T-helper 2 cell treated with Interferon-gamma antibody and Interleukin-4, amounts not matched to agents 100 ng/mL and 5 ng/mL, for 36 hours (primary cell): Measurements from ENCODE around the gene PLXND1. TPM values are rescaled to one million over a fixed set of nuclear protein-coding genes. Genes with fewer than 3 reads are reported as not detected.
"Not testable (repeated sequence)": the region's sequence is repeated elsewhere in the genome, so short reads cannot be mapped to it uniquely, and the experiment has no call there.

Source experiments
- intact Hi-C: fragments of 100-400 bp; cut with micrococcal nuclease; formaldehyde crosslinking; loops from one replicate; pipeline ENCODE4 v1.15.1; 2023
- total RNA-seq: library from RNA; stranded (reverse); gene quantifications from 2 replicates; pipeline ENCODE4 v1.2.3, GENCODE V29; 2022

The PLXND1 gene
- total RNA-seq, 1 donor from 2014 or later: 1.6 TPM

DNA sequence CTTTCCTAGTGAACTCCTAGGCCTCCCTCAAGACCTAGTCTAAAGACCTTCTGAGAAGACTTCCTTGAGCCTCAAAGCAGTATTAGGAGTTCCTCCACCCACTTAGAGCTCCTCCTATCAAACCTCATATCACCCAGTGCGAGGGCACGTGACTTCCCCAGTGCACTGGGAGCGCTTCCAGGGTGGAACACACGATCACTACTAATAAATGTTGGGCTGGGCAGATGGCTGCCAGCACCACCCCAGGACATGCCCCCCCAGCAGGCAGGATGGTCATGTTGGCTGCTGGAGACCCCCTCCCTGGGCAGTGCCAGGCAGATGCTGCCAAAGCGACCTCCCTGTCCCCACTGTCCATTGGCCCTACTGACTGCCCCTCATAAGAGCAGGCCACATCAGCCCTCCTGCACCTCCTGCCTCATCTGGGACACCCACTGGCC is 8.5 kb upstream of the PLXND1 start:
- intact Hi-C loops: no loop called here

DNA sequence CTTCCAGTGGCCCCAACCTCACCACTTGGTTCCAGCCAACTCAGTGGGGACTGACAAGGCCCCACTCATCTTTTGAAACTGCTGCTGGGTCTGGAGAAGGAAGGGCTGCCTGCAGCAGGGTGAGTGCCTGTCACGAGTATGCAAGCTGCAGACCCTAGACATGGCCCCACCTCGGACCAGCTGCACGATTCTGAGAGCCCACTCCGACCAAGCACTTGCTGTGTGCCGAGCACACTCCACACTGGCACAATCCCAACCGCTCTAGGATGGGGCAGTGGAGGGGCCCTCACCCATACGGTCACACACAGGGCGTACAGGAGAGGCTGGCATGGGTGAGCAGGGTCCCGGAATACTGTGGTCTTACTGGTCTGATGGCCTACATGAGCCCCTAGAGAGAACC is 8.0 kb upstream of the PLXND1 start:
- intact Hi-C loops: no loop called here

- intact Hi-C loops: no loop called here
Measured at GRCh38 chr3:129613367-129613740, 6.9 kb upstream of the PLXND1 start.

DNA sequence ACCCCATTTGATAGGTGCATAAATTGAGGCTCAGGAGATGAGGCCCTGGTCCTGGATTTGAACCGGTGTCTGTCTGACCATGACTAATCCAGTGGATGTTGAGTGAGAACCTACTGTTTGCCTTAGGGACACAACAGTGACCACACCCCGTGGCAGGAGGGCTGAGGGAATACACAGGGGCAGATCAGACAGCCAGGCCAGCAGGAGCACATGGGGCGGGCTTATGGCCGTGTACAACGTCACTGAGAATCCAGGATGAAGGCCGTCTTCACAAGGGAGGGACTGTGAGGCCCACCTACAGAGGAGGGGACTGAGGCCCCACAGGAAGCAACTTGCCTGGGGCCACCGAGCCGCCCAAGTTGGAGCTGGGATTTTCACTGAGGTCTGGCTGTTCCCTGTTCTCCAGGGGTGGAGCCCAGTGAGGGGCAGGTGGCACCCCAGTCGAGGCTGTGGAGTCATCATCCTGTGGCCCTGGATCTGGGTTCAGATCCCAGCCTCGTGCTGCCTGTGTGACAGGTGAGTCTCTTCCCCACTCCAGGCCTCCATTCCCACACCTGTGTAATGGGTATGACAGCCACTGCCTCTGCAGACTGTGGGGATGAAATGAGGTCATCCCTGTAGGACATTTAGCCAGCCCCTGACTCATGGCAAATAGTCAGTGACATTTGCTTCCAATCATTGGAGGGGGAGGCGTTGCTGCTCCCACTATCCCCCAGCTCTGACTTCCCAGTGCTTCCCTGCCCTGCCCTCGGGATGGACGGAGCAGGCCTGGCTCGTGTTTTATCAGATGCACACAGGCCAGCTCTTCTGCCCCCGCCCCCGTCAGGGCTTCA is 6.3 kb upstream of the PLXND1 start:
- intact Hi-C loops: no loop called here

DNA sequence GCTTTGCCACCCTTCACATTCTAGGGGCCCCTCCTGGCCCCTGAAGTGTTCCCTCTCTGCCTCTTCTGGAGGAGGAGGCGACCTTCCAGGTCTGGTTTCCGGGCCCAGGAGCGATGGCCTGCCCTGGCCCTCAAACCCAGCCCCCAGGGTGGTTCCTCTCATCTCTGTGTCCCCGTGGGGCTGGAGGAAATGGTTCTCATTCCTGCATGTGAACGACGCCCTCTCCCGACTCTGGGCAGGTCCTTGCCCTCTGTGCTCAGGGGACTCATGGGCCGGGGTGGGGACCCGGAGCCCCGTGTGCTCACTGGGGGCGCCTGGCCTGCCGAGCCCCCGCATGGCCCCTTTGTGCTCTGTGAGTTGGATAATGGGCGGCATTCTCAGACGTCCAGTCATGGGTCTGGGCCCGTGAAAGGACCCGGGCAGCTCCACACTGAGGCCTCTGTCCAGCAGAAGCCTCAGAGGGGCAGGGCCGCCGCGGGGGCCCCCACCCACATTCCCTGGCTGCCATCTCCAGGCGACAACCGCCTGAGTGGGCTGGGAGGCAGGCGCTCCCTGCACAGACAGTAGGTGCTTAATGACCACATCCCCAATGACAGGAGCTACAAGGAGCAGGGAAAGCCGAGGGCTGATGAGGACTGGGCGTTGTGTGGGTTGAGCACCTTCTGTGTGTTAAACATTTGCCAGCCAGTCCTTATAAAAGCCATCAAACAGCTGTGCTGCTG is 5.5 kb upstream of the PLXND1 start:
- intact Hi-C loops: no loop called here

- intact Hi-C loops: no loop called here
Measured at GRCh38 chr3:129611446-129611800, 4.9 kb upstream of the PLXND1 start.

- intact Hi-C loops: not testable (repeated sequence)
Measured at GRCh38 chr3:129610794-129611445, 4.4 kb upstream of the PLXND1 start.

GRCh38 chr3:129610276-129610675 is 3.8 kb upstream of the PLXND1 start:
- intact Hi-C loops: no loop called here

- intact Hi-C loops: loop anchor here (10.0 kb wide), 1 partner anchor 115 kb away; no protein-coding TSS in a partner anchor
Measured at GRCh38 chr3:129609591-129610182, 3.2 kb upstream of the PLXND1 start.

GRCh38 chr3:129608936-129609590 is 2.6 kb upstream of the PLXND1 start:
- intact Hi-C loops: loop anchor here (10.0 kb wide), 1 partner anchor 114 kb away; no protein-coding TSS in a partner anchor

DNA sequence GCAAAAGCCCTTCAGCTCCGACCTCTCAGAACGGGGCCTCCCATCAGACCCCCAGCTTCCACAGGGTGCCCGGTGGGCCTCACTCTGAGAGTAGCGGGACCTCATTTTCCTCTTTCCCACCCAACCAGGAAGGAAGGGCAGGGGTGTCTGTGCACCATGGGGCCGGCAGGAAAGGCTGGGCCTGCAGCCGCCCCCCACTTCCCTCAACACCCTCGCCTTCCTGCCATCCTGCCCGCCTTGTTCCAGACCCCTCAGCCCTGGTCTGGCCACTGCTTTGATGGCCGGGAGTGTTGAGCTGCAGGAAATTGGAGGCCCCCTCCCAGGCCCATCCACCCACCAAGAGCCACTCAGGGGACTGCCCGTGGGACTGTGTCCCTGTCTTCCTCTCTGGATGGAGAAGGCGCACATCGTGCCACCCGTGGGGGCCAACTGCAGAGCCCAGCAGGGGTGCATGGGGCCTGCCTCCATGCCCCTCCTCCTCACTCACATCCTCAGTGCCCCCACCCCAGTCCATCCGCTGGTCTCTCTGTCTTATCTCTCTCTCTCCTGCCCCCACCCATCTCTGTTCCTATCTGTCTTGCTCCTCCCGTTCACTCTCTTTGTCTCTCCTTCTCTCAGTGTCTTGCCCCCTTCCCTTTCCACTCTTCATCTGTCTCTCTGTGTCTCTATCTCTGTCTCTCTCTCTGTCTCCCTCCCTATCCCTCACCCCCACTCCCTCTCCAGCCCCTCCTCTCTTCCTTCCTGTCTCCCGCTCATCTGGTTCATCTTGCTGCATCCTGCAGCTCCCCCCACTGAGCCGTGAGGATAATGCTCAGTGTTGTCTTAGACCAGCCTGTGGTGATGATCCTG is 1.8 kb upstream of the PLXND1 start:
- intact Hi-C loops: loop anchor here (10.0 kb wide), 1 partner anchor 114 kb away; no protein-coding TSS in a partner anchor

DNA sequence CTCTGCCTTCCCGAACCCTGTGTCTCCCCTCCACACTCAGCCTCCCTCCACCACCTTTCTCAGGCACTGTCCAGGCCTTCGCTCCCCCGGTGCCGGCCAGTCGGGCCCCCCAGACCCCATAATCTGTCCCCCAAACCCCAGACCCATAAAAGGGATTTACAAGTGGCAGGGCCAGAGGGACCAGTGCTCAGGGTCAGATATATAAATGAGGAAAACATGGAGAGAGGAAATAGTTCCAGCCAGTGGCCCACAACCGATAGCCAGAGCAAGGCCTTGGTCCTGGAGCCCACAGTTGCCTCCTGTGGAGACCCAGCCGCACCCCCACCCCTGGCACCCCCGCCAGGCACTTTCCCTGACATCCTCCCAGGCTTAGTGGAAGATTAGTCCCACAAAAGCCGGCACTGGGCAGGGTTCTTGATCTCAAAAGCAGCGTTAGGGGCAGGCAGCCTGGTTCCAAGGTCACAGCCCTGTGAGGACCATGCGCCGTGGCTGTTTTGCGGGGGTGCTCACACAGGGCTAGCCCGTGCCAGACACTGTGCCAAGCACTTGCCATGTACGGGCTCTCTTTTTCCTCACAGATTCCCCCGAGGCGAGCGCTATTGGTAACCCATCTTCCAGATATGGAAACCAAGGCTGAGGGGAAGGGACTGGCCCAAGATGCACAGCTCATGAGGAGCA is 1.1 kb upstream of the PLXND1 start:
- intact Hi-C loops: loop anchor here (10.0 kb wide), 1 partner anchor 113 kb away; no protein-coding TSS in a partner anchor

- intact Hi-C loops: loop anchor here (10.0 kb wide), 1 partner anchor 111 kb away; no protein-coding TSS in a partner anchor
Measured at GRCh38 chr3:129605922-129606635, 397 bp downstream of the PLXND1 start.

DNA sequence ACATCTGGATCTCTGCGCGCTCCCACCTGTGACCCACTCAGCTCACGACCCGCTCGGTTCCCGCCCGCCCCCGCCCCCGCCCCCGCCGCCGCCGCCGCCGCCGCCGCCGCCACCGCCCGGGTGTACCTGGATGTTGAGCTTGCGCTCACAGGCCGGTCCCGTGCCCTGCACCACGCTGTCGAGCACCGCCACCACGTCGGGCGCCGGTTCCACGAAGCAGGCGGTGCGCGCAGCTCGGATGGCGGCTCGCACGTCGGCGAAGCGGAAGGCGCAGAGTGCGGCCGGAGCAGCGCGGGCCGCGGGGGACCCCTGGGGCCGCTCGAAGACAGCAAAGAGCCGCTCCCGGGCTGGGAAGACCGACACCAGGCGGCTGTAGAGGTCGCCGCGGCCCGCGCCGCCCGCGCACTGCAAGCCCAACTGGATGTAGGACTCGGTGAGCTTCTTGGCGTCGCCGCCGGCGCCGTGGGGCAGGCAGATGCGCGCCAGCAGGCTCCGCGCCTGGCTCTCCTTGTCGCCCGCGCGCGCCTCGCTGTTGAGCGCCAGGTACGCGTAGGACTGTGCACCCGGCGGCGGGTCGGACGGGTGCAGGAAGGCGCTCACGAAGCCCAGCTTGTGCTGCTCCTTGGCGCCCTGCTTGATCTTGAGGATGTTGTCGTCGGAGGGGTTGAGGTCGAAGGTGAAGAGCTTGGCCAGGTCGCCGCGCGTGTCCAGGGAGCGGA is 1.1 kb downstream of the PLXND1 start:
- intact Hi-C loops: loop anchor here (10.0 kb wide), 1 partner anchor 111 kb away; no protein-coding TSS in a partner anchor

- intact Hi-C loops: loop anchor here (10.0 kb wide), 1 partner anchor 110 kb away; no protein-coding TSS in a partner anchor
Measured at GRCh38 chr3:129604767-129605166, 1.7 kb downstream of the PLXND1 start.

- intact Hi-C loops: loop anchor here (10.0 kb wide), 1 partner anchor 109 kb away; no protein-coding TSS in a partner anchor
Measured at GRCh38 chr3:129603991-129604749, 2.3 kb downstream of the PLXND1 start.

DNA sequence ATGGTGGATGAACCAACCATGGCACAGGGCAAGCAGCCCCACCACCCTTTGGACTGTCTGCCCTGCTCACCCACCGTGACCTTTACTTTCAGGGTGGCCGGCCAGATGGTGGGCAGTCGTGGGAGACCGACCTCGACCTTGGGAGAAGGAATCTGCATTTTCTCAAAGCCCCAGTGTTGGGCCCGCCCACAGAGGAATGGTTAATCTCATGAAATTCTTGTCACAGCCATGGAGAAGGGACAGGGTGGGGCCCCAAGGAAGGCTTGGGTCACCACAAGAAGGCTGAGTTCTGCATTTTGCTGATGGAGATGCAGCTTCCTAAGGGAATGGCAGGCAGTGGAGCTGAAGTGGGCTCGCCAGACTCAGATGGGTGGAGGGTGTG is 2.9 kb downstream of the PLXND1 start:
- intact Hi-C loops: loop anchor here (10.0 kb wide), 1 partner anchor 109 kb away; no protein-coding TSS in a partner anchor
